Measurements from ENCODE around the gene KSR2.

GRCh38 chr12:117986705-117987469 is 18.1 kb upstream of the KSR2 start:
- TF ChIP-seq CTCF (IDR thresholded peaks at IDR 0.05; ENCODE audit: low read length) (no peak), EZH2 (IDR thresholded peaks at IDR 0.05; ENCODE audit: borderline replicate concordance, low read length) (no peak)
